Thyroid gland (tissue), 4 donors: ENCODE data around the gene TUBB6.

Source experiments
- POLR2A ChIP-seq, 2 donors: fragments of 450-650 bp; IDR thresholded peaks; one replicate each; pipeline ENCODE4 v1.6.1; 2017; ENCODE audit warnings: antibody characterized with exemption in 2 of 2, mild to moderate bottlenecking in 2 of 2, moderate library complexity in 1 of 2
- TF ChIP-seq, protein P1 (sequence below), 6 experiments: fragments of 200-600 bp in 3 of 6; fragments of 450-650 bp in 3 of 6; sonication (generic) in 3 of 6; IDR thresholded peaks; one replicate each; pipeline ENCODE4 v1.5.1; 2016 to 2019; ENCODE audit warnings: antibody characterized with exemption in 6 of 6, mild to moderate bottlenecking in 2 of 6, inconsistent platforms in 1 of 6, moderate library complexity in 1 of 6

DNA sequence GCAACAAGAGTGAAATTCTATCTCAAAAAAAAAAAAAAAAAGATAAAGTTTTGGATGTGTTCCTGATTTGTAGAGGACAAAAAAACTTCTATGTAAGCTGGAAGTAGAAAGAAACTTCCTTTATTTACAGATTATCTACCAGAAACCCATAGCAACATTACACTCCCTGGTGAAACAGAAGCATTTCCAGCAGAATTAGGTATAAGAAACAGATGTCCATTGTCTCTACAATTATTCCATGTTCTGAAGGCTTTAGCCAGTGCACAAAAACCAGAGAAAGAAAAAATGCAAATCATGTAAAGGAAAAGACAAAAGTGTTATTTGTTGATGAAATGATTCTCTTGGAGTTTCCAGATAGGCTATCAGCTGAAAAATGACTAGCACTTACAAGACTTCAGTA lies 4.9 kb downstream of the TUBB6 start:
- TF ChIP-seq, protein P1, sequence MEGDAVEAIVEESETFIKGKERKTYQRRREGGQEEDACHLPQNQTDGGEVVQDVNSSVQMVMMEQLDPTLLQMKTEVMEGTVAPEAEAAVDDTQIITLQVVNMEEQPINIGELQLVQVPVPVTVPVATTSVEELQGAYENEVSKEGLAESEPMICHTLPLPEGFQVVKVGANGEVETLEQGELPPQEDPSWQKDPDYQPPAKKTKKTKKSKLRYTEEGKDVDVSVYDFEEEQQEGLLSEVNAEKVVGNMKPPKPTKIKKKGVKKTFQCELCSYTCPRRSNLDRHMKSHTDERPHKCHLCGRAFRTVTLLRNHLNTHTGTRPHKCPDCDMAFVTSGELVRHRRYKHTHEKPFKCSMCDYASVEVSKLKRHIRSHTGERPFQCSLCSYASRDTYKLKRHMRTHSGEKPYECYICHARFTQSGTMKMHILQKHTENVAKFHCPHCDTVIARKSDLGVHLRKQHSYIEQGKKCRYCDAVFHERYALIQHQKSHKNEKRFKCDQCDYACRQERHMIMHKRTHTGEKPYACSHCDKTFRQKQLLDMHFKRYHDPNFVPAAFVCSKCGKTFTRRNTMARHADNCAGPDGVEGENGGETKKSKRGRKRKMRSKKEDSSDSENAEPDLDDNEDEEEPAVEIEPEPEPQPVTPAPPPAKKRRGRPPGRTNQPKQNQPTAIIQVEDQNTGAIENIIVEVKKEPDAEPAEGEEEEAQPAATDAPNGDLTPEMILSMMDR (IDR thresholded peaks at IDR 0.05) = no peak
- no peak for TF ChIP-seq POLR2A (IDR thresholded peaks at IDR 0.05)
